NCI-H460 (cell line): Measurements from ENCODE around the gene CANT1. TPM values are rescaled to one million over a fixed set of nuclear protein-coding genes. Genes with fewer than 3 reads are reported as not detected.

ENCODE experiments used
- DNase-seq: peaks from one replicate; pipeline ENCODE4 v3.0.0-alpha.2; 2016; ENCODE audit warnings: low read depth; ENCODE audit errors: extremely low read depth
- total RNA-seq: library from RNA; depleted of rRNA; stranded (reverse); fragments of >200 nt; shearing (Covaris generic); gene quantifications from 2 replicates; pipeline ENCODE4 v1.2.3, GENCODE V29; 2014

CANT1 gene
- total RNA-seq, 1 experiment from 2014 or later = 36.1 TPM

DNA sequence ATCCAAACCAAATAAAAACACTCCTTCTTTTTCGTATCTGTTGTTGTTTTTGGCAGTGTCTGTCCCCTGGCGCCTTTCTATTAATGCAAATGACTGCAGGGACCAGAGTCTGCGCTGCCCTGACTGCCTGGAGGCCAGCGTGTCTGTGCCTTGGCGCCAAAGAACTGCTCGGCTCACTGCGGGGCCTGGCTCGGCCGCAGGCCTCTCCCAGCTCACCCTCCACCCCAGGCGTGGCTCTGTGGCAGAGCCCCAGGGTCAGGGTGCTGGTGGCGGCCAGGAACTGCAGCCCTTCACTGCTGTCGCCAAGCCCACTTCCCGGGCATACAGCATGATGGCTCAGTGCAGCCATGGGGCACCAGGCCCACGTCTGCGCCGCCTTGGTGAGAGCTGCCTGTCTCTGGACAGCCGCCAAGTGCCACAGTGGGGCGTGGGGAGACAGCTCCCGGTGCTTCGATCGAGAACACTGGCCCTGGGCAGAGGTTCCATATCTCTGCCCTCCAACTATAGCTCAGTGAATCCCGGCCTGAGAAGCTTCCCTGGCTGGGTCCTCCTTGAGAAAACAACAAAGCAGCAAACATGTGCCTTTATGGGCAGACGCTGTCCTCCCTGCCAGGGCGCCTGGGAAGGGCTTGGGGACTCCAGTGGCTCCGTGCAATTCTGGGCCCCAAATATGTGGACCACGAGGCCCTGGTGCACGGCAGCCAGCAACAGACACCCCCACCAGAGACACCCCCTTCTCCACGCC, 11.1 kb downstream of the CANT1 start:
- no peak for DNase-seq

DNA sequence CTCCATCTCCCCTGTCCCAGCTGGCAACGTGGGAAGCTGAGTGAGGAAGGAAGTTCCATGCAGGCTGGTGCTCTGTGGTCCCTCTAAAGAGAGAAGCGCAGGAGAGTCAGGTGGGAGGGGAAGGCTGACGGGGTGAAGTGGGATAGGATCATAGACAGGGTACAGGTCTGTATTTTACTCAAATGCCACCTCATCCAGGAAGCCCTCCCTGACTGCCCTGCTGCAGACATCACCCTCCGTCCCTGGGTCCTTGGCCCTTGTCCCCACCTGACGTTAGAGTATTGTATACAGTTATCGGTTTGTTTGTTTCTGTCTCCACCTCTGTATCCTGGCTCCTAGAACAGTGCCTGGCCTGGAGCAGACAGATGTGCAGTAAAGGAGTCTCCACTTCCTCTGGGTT, 11.7 kb downstream of the CANT1 start:
- no peak for DNase-seq

DNA sequence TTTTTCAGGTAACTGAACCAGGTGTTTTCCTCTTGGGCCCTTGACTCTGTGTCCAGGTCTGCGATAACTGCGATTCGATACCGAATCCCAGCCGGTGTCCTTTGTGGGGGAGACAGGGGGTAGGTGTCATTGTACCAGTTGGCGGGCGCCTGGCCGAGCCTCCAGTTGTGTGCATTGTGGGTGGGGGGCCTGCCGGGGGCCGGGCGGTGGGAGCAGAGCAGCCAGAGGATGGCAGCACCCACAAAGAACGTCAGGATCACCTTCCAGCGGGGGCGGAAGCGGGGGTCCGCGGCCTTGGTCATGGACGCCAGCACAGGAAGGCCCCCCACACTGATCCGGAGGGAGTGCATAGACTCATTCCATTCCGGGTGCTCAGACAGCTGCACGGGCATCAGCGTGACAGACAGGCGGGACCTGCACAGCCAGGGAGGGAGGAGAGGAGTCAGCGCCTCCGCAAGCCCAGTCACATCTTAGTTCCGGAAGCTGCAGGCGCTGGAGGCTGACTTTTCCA, 12.3 kb downstream of the CANT1 start:
- no peak for DNase-seq

DNA sequence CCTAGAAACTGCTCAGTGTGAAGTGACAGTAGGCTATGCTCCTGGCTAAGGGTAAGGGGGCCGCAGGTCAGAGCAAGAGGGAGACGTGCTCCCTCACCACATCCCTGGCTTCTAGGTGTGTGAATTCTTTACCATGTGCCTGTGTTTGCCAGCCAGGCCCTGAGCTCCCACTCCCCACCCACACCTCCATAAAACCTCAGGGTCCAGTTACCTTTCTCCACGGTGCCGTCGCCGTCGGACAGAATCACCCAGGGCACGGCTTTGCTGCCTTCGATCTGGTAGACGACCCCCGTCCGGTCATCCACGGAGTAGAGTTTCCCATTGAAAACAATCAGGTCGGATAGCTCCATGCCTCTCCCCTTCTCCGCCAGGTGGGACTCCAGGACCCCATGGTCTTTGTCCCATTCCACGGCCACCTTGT, 12.8 kb downstream of the CANT1 start:
- no peak for DNase-seq

DNA sequence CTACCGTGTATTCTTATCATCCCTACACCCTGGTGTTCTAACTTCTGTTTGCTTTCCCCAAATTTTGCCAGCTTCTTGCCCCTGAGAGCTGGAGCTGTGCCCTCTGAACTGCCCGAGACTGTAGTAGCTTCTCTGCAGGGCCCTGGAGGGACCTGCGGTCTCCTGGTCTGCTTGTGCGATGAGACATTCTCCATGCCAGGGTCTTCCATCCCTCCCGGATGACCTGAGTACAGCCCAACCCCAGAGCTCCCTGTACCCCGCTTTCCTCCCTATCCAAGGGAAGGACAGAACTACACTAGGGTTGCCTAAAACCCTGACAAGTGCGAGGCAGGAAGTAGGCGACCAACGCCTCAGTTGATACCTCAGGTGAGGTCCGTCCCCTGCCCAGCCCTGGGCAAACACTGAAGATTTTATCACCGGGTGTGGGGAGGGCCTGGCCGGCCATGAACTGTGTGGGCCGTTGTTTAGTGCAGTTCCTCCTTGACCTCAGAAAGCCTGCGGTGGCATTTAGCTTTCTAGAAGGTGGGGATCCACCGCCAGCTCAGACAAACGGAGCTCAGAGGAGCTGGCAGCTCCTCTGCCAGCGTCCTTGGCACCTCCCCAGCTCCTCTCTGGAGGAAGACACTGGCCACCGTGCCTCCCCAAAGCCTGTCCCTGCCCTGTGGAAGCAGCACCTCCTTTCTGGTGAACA, 13.7 kb downstream of the CANT1 start:
- DNase-seq = no peak

DNA sequence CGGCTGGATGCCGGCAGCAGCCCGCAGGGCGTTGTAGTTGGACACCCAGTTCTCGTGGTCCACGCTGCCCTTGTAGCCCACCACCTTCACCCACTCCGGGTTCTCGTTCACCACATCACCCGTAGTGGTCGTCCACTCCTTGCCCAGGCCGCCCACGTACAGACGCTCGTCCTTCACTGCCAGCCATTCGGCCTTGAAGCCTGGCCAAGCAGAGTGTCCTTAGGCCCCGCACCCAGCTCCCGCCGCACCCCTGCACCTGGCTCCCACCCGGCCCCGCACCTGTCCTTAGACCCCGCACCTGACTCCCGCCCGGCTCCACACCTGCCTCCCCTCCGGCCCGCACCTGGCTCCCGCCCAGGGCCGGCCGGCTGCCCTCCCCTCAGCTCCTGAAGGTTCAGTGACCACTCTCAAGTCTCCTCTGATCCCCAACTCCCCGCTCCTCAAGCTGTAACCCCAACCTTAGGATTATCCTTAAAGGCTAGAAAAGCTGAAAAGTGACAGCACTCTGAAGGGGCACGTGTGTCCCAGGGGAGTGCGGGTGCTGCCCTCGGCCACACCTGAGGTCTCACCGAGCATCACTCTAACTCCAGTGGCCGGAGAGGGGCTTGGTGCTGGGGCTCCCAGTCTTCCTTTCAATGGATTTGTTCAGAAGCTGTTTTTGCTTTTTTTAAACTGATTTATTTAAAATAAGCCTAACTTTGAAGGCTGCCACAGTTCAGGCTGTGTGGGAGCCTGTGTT, 14.4 kb downstream of the CANT1 start:
- no peak for DNase-seq

DNA sequence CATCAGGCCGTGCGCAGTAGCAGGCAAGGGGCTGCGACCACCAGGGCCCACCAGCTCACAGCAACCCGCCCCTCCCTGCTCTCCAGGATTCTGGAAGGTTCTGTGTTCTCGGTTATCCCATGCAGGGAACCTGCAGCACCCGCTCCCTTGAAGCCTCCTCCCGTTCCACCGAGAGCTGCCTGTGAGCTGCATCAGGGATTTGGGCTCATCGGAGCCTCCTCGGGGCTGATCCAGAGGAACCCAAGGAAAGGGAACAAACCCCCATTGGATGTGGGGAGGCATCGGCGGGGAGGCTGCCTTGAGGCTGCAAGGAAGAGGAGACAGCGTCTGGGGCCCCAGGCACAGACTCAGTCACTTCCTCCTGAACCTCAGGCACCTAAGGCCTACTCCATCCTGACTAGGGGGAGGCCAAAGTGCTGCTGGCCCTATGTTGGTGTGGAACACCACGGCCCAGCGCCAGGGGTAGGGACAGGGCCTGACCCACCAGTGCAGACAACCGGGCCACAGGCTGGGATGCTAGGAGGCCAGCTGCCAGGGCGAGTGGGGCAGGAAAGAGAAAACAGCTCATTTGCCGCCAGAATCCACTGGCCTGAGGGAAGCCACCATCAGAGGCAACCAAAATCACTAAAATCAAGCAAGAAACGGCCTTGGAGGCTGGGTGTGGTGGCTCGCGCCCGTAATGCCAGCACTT, 15.4 kb downstream of the CANT1 start:
- no peak for DNase-seq

DNA sequence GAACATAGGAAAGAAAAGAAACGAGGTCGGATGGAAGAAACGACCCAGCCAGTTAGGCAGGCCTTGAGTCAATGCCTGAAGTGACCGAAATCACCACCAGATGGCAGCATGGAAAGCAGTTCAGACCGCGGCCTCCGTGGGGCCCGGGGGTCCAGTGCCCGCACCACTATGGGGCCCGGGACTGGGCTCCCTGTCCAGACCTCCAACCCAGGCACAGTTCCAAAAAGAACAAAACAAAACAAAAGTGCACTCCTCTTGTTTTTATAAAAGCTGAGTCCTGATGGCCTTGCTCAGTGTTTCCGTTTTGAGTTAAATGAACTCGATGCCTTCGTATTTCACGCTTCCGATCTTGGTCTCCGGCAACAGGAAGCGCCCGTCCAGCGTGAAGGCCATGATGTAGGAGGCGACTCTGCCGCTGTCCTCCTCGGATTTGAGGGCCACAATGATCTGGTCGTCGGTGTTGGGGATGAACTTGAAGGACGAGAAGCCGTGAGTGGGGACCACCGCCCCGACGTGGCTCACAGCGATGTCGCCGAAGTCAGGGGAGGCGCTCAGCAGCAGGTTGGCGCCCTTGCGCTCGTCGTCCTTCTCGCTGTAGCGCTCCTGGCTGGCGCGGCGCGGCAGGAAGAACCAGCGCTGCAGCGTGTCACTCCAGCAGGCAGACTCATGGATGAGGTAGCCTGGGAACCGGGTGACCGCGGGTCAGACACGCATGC, 16.2 kb downstream of the CANT1 start:
- peak; percentile 50 for DNase-seq

DNA sequence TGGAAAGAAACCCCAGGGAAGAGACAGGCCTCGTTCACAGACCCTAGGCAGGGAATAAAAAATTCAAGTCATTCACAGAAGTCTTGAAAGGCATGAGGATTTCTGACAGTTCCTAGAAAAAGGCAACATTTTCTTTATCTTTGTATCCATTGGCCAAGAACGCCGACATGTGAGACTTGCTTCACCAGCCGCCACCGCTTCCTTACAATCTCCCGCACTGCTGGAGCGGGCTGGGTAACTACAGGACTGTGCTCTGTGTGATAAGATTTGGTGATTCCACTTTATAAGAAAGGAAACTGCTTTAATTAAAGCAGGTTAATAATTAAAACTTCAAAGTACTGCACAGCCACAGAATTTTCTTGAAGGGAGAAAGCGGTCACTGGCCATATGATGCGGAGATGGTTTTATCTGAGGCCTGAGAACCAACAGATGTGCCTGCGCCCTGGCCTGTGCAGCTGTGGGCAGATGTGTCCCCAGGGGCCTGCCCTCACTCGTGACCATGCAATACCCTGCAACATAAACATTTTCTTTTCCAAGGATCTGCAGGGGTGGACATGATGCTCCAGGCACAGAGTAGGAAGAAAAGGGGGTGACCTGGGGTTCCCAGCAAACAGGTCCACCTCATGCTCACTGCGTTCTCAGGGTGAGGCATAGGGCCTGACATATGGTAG, 16.9 kb downstream of the CANT1 start:
- no peak for DNase-seq

DNA sequence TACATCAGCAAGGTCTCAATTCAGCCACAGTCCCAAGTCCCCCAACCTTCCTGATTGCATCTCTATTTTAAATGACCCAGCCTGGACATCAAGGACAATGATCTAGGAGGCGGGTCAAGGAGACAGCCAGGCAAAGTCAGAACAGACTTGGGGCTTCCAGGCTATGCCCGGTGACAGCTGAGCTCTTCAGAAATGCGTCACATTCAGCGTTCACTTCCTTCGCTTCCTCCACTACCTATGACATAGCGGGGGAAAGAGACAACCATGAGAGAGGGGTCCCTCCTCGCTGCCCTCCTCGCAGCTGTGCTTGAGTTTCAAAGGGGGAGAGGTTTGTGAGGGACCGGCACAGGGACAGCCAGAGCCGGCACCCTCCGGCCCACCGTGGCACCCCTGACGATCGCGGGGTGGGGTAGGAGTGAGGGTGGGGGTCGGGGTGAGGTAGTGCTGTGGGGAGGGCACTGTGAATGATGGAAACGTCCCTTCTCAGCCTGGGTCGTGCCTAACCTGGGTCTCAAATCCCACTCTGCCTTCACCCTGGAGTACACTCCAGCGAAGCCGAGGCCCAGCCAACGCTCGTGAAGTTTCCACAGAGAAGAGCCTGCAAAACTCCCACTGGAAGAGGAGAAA, 17.5 kb downstream of the CANT1 start:
- no peak for DNase-seq

DNA sequence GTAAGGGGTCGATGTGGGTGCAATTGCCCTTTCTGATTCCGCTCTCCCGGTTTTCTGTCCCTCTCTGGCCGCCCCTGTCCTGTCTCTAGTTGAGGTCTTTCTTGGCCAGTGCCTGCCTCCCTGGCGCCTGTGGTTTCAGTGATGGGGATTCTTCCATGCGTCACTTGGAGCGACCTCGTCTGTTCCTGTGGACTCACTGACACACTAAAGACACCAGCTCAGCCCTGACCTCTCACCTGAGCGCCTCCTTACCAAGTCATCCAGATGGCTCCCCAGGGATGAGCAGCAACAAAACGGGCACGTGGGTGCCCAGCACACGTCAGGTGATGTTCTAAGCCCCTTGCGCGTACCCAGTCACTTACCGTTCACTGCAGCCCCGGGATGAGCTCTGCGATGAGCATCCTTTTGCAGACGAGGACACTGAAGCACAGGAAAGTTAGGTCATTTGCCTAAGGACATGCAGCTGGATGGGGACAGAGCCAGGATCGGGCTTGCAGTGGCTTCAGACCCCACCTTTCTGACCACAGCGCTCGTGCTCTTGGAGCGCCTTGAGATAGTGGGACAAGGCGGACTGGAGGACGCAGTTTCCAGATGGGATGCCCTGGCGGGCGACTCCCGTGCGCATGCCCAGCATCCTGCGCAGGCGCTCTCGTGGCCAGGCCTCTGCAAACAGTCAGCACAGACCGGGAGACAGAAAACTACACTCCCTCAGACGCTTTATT, 18.4 kb downstream of the CANT1 start:
- no peak for DNase-seq

DNA sequence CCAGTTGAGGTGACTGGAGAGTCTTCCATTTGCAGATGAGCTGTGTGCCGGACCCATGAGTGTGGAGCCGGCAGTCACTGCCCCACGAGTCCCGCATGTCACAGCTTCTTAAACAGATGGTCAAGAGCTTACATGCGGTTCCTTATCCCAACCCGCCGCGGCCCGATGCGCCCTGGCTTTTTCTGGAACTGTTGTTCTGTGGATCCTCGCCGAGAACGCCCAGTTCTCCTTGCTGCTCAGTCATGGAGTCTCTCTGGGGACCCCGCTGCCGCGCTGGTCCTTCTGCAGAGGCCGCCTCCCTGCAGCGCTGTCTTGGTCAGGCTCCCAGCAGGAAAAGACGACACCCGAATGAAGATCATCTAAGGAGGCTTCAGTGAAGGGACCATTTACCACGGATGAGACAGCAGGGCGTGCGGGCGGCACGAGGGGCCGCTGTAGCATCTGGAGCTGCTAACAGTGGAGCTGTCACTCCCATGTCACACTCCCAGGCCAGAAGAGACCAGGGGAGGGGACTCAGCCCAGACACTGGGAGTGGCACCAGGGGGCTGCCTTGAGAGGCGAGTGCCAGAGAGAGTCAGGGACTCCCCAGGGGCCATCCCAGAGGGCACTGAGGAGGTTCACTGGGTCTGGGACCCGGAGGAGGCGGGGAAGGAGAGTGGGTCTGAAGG, 19.1 kb downstream of the CANT1 start:
- no peak for DNase-seq

DNA sequence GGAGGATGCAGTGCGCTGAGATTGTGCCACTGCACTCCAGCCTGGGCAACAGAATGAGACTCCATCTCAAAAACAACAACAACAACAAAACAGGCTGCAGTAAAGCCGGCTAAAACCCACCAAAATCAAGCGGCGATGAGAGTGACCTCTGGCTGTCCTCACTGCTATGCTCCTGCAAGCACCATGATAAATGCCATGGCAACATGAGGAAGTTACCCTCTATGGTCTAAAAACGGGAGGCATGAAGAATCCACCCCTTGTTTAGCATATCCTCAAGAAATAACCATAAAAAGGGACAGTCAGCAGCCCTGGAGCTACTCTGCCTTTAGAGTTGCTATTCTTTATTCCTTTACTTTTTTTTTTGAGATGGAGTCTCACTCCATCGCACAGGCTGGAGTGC, 21.4 kb downstream of the CANT1 start:
- DNase-seq = no peak

DNA sequence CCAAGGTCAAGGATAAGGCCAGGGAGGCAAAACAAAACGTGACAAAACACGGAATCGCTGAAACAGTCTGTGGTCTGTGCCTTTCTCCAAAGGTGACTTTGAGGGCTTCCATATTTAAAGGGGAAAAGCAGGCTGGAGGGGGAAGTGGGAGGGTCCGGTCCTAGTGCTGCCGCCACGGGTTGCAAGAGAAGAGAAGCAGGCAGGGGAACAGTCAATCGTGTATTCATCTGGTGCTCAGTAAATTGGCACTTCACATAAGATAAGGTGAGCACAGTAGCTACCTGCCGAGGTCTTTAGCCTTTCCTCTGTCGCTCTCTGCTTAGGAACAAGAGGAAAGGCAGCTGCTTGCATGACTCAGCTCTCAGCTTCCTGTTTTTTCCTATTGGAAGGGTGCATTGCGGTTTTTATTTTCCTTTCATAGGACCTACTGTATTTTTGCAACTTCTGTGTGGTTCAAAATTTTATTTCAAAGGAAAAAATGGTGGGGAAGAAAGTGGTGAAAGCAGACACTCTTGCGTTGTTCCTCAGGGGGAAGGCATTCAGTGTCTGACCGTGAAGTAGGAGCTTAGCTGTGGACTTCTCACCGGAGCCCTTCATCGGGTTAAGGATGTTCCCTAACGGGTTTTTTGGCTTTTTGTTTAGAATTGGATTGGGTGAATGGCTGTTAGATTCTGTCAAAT, 22.8 kb downstream of the CANT1 start:
- peak; percentile 49 for DNase-seq

DNA sequence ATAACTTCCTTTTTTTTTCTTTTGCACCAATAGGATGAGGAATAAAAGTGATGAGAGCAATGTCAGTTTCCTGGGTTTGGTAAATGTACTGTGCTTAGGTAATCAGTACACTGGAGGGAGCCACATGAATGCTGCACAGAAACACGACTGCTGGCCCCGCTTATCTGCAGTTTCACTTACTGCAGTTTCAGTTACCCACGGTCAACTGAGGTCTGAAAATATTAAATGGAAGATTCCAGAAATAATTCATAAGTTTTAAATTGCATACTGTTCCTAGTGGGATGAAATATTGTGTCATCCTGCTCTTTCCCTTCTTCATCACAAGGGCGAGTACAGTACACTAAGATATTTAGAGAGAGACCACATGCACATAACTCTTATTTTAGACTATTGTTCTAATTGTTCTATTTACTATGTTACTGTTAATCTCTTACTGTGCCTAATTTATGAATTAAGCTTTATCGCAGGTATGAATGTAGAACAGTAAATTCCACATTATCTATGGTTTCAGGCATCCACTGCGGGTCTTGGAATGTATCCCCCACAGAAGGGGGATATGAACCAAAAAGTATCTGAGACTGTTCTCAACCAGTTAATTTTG, 23.4 kb downstream of the CANT1 start:
- peak; percentile 44 for DNase-seq

DNA sequence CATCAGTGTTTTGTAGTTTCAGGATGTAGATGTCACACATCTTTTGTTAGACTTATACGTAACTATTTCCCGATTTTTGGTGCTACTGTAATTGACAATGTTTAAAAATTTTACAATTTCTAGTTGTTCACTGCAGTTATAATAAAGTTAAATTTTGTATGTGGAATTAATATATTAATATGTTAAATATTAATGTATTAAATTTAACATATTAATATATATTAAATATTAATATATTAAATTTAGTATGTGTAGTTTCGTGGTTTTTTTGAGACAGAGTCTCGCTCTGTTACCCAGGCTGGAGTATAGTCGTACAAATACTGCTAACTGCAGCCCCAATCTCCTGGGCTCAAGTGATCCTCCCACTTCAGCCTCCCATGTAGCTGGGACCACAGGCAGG, 24.2 kb downstream of the CANT1 start:
- DNase-seq = no peak
